GM23338 (cell line): ENCODE data around the gene RASSF7. TPM values are rescaled to one million over a fixed set of nuclear protein-coding genes. Genes with fewer than 3 reads are reported as not detected.

Experiments
- ATAC-seq: fragments of 200-7000 bp; cut with Tn5 transposase; 3 replicates; pipeline ENCODE4 v1.9.1; 2020
- DNase-seq: peaks from one replicate; pipeline ENCODE4 v3.0.0-alpha.2; 2015; ENCODE audit warnings: low spot score
- H2AFZ ChIP-seq: fragments of 200-600 bp; sonication (generic); 2 replicates; pipeline ENCODE4 v1.8.0; 2016; ENCODE audit warnings: antibody characterized with exemption, mild to moderate bottlenecking, moderate library complexity
- H3F3A ChIP-seq: fragments of 200-600 bp; sonication (generic); replicated peaks from 2 replicates; pipeline ENCODE4 v1.8.0; 2017; ENCODE audit warnings: antibody characterized with exemption, mixed run types, low read depth
- H3K27ac ChIP-seq: fragments of 200-600 bp; sonication (generic); 2 replicates; pipeline ENCODE4 v1.6.1; 2016; ENCODE audit warnings: low read depth
- H3K27me3 ChIP-seq: fragments of 200-600 bp; sonication (generic); 2 replicates; pipeline ENCODE4 v1.8.0; 2016; ENCODE audit warnings: mild to moderate bottlenecking, mixed run types, moderate library complexity; ENCODE audit not compliant: insufficient read depth
- H3K36me3 ChIP-seq: fragments of 200-600 bp; sonication (generic); 2 replicates; pipeline ENCODE4 v1.8.0; 2016; ENCODE audit warnings: mild to moderate bottlenecking; ENCODE audit not compliant: insufficient read depth
- H3K4me1 ChIP-seq: fragments of 200-600 bp; sonication (generic); 2 replicates; pipeline ENCODE4 v1.8.0; 2016; ENCODE audit warnings: mild to moderate bottlenecking, moderate library complexity; ENCODE audit not compliant: insufficient read depth
- H3K4me2 ChIP-seq: fragments of 200-600 bp; sonication (generic); 2 replicates; pipeline ENCODE4 v1.7.1; 2017; ENCODE audit warnings: mixed run types
- H3K4me3 ChIP-seq: fragments of 200-600 bp; sonication (generic); 2 replicates; pipeline ENCODE4 v1.6.1; 2016; ENCODE audit warnings: mixed run types
- H3K79me2 ChIP-seq: fragments of 200-600 bp; sonication (generic); replicated peaks from 2 replicates; pipeline ENCODE4 v1.8.0; 2017; ENCODE audit warnings: mild to moderate bottlenecking; ENCODE audit not compliant: insufficient read depth
- H3K9me2 ChIP-seq: fragments of 200-600 bp; sonication (generic); 2 replicates; pipeline ENCODE4 v1.8.0; 2017; ENCODE audit not compliant: insufficient read depth
- H4K20me1 ChIP-seq: fragments of 200-600 bp; sonication (generic); replicated peaks from 2 replicates; pipeline ENCODE4 v1.8.0; 2017; ENCODE audit warnings: mild to moderate bottlenecking; ENCODE audit not compliant: insufficient read depth
- H3K27ac Mint-ChIP-seq: 2 replicates; pipeline ENCODE4 v1.8.0; 2020; ENCODE audit warnings: inconsistent platforms, mild to moderate bottlenecking, moderate library complexity, mixed read lengths
- H3K27me3 Mint-ChIP-seq: 3 replicates; pipeline ENCODE4 v1.8.0; 2022; ENCODE audit warnings: low read depth, mild to moderate bottlenecking, moderate library complexity, mixed read lengths, inconsistent platforms; ENCODE audit not compliant: insufficient read depth, poor library complexity
- H3K36me3 Mint-ChIP-seq: 3 replicates; pipeline ENCODE4 v1.8.0; 2021; ENCODE audit warnings: low read depth, mild to moderate bottlenecking, inconsistent platforms, moderate library complexity, mixed read lengths
- H3K4me1 Mint-ChIP-seq: 3 replicates; pipeline ENCODE4 v1.8.0; 2020; ENCODE audit warnings: mild to moderate bottlenecking, inconsistent platforms, mixed read lengths
- H3K4me3 Mint-ChIP-seq: 3 replicates; pipeline ENCODE4 v1.8.0; 2021; ENCODE audit warnings: moderate library complexity, mild to moderate bottlenecking, inconsistent platforms, mixed read lengths
- H3K9me3 Mint-ChIP-seq: 3 replicates; pipeline ENCODE4 v1.8.0; 2020; ENCODE audit warnings: moderate library complexity, mild to moderate bottlenecking, inconsistent platforms, mixed read lengths
- EZH2phosphoT487 ChIP-seq: fragments of 200-600 bp; sonication (generic); IDR thresholded peaks from one replicate; pipeline ENCODE4 v1.8.1; 2018; ENCODE audit warnings: antibody characterized with exemption; ENCODE audit not compliant: unreplicated experiment
- NANOG ChIP-seq: IDR thresholded peaks from 2 replicates; pipeline ENCODE4 v1.6.1; 2016; ENCODE audit warnings: antibody characterized with exemption, borderline replicate concordance
- STAT1 ChIP-seq: IDR thresholded peaks from one replicate; pipeline ENCODE4 v1.6.1; 2016; ENCODE audit warnings: antibody characterized with exemption; ENCODE audit not compliant: unreplicated experiment
- ZNF114 ChIP-seq: fragments of 250-450 bp; sonication (Bioruptor Pico); IDR thresholded peaks from 2 replicates; pipeline ENCODE4 v1.5.0; 2020; ENCODE audit warnings: mild to moderate bottlenecking, moderate library complexity
- ZNF331 ChIP-seq: fragments of 250-450 bp; sonication (Bioruptor Pico); IDR thresholded peaks from 2 replicates; pipeline ENCODE4 v1.5.0; 2020; ENCODE audit warnings: low read depth, mild to moderate bottlenecking, moderate library complexity
- polyA plus RNA-seq: library from polyadenylated mRNA; unstranded; fragments of >200 nt; fragmentation: Nextera tagmentation; extraction: Ambion mirVana; gene quantifications from 2 replicates; pipeline ENCODE4 v1.2.1, GENCODE V29; 2016
- total RNA-seq: library from RNA; depleted of rRNA; stranded (reverse); fragments of >200 nt; shearing (Covaris generic); gene quantifications from 2 replicates; pipeline ENCODE4 v1.2.3, GENCODE V29; 2014
- TF ChIP-seq, protein P1 (sequence below): fragments of 250-450 bp; sonication (Bioruptor Pico); IDR thresholded peaks from 2 replicates; pipeline ENCODE4 v1.5.0; 2020; ENCODE audit warnings: mild to moderate bottlenecking, moderate library complexity

Gene RASSF7
- total and polyA plus RNA-seq, 2 experiments from 2014 or later: 39.6 to 64.8 TPM

DNA sequence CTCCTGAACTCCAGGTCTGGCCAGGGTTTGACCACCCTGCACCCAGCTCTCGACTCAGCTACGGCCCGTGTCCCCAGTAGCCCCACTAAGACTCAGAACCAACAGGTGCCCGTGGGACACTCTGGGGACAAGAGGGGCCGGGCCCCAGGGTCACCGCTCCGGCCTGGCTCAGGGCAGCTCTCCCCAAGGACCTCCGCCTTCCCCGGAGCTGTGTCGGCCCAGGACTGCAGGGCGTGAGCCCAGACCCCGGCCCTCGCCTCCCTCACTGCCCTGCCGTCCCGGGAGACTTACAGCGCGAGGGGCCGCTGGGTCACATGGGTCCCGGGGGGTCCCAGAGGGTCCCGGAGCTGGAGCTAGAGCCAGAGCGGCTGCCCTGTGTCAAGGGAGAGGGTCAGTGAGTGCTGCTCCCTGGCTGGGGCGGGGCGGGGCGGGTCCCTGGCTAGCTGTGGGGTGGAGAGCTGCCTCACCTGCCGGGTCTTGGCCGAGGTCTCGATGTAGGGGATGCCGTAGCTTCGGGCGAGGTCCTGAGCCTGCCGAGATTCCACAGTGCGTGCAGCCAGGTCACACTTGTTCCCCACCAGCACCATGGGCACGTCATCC lies 27.7 kb upstream of the RASSF7 start (continued):
- TF ChIP-seq, protein P1, sequence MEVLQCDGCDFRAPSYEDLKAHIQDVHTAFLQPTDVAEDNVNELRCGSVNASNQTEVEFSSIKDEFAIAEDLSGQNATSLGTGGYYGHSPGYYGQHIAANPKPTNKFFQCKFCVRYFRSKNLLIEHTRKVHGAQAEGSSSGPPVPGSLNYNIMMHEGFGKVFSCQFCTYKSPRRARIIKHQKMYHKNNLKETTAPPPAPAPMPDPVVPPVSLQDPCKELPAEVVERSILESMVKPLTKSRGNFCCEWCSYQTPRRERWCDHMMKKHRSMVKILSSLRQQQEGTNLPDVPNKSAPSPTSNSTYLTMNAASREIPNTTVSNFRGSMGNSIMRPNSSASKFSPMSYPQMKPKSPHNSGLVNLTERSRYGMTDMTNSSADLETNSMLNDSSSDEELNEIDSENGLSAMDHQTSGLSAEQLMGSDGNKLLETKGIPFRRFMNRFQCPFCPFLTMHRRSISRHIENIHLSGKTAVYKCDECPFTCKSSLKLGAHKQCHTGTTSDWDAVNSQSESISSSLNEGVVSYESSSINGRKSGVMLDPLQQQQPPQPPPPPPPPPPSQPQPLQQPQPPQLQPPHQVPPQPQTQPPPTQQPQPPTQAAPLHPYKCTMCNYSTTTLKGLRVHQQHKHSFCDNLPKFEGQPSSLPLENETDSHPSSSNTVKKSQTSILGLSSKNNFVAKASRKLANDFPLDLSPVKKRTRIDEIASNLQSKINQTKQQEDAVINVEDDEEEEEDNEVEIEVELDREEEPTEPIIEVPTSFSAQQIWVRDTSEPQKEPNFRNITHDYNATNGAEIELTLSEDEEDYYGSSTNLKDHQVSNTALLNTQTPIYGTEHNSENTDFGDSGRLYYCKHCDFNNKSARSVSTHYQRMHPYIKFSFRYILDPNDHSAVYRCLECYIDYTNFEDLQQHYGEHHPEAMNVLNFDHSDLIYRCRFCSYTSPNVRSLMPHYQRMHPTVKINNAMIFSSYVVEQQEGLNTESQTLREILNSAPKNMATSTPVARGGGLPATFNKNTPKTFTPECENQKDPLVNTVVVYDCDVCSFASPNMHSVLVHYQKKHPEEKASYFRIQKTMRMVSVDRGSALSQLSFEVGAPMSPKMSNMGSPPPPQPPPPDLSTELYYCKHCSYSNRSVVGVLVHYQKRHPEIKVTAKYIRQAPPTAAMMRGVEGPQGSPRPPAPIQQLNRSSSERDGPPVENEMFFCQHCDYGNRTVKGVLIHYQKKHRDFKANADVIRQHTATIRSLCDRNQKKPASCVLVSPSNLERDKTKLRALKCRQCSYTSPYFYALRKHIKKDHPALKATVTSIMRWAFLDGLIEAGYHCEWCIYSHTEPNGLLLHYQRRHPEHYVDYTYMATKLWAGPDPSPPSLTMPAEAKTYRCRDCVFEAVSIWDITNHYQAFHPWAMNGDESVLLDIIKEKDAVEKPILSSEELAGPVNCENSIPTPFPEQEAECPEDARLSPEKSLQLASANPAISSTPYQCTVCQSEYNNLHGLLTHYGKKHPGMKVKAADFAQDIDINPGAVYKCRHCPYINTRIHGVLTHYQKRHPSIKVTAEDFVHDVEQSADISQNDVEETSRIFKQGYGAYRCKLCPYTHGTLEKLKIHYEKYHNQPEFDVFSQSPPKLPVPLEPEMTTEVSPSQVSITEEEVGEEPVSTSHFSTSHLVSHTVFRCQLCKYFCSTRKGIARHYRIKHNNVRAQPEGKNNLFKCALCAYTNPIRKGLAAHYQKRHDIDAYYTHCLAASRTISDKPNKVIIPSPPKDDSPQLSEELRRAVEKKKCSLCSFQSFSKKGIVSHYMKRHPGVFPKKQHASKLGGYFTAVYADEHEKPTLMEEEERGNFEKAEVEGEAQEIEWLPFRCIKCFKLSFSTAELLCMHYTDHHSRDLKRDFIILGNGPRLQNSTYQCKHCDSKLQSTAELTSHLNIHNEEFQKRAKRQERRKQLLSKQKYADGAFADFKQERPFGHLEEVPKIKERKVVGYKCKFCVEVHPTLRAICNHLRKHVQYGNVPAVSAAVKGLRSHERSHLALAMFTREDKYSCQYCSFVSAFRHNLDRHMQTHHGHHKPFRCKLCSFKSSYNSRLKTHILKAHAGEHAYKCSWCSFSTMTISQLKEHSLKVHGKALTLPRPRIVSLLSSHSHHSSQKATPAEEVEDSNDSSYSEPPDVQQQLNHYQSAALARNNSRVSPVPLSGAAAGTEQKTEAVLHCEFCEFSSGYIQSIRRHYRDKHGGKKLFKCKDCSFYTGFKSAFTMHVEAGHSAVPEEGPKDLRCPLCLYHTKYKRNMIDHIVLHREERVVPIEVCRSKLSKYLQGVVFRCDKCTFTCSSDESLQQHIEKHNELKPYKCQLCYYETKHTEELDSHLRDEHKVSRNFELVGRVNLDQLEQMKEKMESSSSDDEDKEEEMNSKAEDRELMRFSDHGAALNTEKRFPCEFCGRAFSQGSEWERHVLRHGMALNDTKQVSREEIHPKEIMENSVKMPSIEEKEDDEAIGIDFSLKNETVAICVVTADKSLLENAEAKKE (CRISPR knock-in tag): no peak
- TF ChIP-seq EZH2phosphoT487: no peak
- no peak for TF ChIP-seq NANOG
- TF ChIP-seq ZNF114 (CRISPR knock-in tag): no peak
- no peak for TF ChIP-seq STAT1

DNA sequence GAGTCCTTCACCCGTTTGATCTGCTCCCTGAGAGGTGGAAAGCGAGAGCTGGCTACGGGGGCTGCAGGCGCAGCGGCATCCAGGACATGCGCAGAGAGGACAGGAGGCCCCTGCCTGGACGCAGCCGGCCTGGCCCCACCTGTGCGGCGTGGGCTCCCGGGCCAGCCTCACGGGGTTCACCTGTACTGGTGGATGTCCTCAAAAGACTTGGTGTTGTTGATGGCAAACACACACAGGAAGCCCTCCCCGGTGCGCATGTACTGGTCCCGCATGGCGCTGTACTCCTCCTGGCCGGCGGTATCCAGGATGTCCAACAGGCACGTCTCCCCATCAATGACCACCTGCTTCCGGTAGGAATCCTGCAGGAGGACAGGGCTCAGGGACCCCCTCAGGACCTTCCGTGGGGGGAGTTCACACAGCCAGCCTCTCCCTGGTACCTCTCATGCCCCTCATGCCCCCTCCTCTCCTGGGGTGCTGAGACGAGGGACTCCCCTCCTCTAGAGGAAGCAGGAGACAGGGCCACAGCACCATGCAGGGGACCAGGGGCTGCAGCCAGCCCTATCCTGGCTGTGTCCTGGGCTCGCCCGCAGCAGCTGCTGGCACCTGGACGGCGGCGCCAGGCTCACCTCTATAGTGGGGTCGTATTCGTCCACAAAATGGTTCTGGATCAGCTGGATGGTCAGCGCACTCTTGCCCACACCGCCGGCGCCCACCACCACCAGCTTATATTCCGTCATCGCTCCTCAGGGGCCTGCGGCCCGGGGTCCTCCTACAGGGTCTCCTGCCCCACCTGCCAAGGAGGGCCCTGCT lies 27.0 kb upstream of the RASSF7 start:
- peaks cover 19% of the 10 kb centered on the region for H3K27me3 Mint-ChIP-seq
- no peaks in the 10 kb centered on the region for H3K9me2 ChIP-seq
- H3K4me1 Mint-ChIP-seq: peaks cover 3% of the 10 kb centered on the region; the same call in 2 of the 3 replicates
- peaks cover 2% of the 10 kb centered on the region; the same call in 2 of the 3 replicates for H3K9me3 Mint-ChIP-seq
- H3K4me1 ChIP-seq: no peaks in the 10 kb centered on the region; the same call in 1 of the 2 replicates
- H3K36me3 ChIP-seq: no peaks in the 10 kb centered on the region
- no peak for DNase-seq
- H3K36me3 Mint-ChIP-seq: peaks cover 10% of the 10 kb centered on the region; the same call in 2 of the 3 replicates
- H3K79me2 ChIP-seq: no peaks in the 10 kb centered on the region; the same call in 1 of the 2 replicates
- peak overlapping the region; percentile 87; the same call in 1 of the 2 replicates for H3K4me2 ChIP-seq
- peaks cover 17% of the 10 kb centered on the region; the same call in 1 of the 2 replicates for H3K27me3 ChIP-seq
- H3K4me3 ChIP-seq: peak overlapping the region; percentile 81
- no peak overlapping the region for H3K27ac Mint-ChIP-seq
- no peak overlapping the region for H2AFZ ChIP-seq
- no peak overlapping the region for H3K27ac ChIP-seq
- peak overlapping the region; percentile 41; the same call in 2 of the 3 replicates for H3K4me3 Mint-ChIP-seq
- H3F3A ChIP-seq: peaks cover 11% of the 10 kb centered on the region
- 0 out of 2 replicates have a peak, but pooled peaks cover 2% of the 10 kb centered on the region for H4K20me1 ChIP-seq
- no peak for ATAC-seq
- TF ChIP-seq NANOG (no peak), ZNF114 (CRISPR knock-in tag) (no peak), EZH2phosphoT487 (no peak), ZNF331 (CRISPR knock-in tag) (no peak)
- TF ChIP-seq, protein P1 (CRISPR knock-in tag): no peak
